ENCODE results near the gene PAXX. TPM values are rescaled to one million over a fixed set of nuclear protein-coding genes. Genes with fewer than 3 reads are reported as not detected.

The PAXX gene
- total RNA-seq, 1 donor from 2014 or later = 15.3 TPM

DNA sequence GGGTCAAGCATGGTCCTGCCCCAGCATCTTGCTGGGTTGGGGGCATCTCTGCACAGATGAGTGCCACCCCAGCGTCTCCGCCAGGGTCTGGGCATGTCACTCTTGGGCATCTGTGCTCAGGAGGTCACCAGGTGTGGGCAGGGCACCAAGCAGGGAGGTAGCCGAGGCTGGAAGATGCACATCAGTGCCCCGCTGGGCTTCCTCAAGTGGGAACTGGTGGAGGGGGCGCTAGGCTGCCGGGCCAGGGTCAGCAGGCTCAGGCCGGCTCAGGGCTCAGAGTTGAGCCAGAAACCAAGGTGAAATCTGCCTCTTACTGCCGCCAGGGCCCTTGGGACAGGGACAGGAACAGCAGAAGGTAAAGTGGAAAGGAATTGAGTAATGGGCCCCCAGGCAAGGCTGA is 43.7 kb downstream of the PAXX start:
- Histone ChIP-seq H3K9ac (ENCODE audit: low read length) (no peak overlapping the region), H2AFZ (ENCODE audit: low read depth, low read length) (no peak overlapping the region), H3K9me3 (ENCODE audit: insufficient read depth, low read depth, low read length) (no peaks in the 10 kb centered on the region), H3K79me2 (ENCODE audit: insufficient read depth, low read length) (no peaks in the 10 kb centered on the region), H3K4me2 (ENCODE audit: low read length) (no peak overlapping the region), H3K36me3 (ENCODE audit: insufficient read depth, low read length) (no peaks in the 10 kb centered on the region), H3K4me1 (ENCODE audit: insufficient read depth, low read length) (no peaks in the 10 kb centered on the region), H3K27me3 (ENCODE audit: insufficient read depth, low read length) (no peaks in the 10 kb centered on the region), H4K20me1 (ENCODE audit: insufficient read depth, low read length) (no peaks in the 10 kb centered on the region), H3K4me3 (ENCODE audit: insufficient read depth, low read depth, low read length) (no peak overlapping the region), H3K27ac (ENCODE audit: low read depth, low read length) (no peak overlapping the region)
- FAIRE-seq = no peak
- Mint-ChIP-seq H3K36me3 (ENCODE audit: low read depth, unreplicated experiment) (peaks cover 6% of the 10 kb centered on the region), H3K4me1 (ENCODE audit: low read depth, unreplicated experiment) (no peaks in the 10 kb centered on the region), H3K27ac (ENCODE audit: unreplicated experiment) (no peak overlapping the region), H3K4me3 (ENCODE audit: unreplicated experiment) (no peak overlapping the region), H3K27me3 (ENCODE audit: low read depth, unreplicated experiment) (peaks cover 3% of the 10 kb centered on the region), H3K9me3 (ENCODE audit: unreplicated experiment) (no peaks in the 10 kb centered on the region)
- no peak for DNase-seq (ENCODE audit: low read depth)
- TF ChIP-seq EZH2 (IDR thresholded peaks at IDR 0.05; ENCODE audit: insufficient read depth, low read length) = no peak
- TF ChIP-seq, protein P1, sequence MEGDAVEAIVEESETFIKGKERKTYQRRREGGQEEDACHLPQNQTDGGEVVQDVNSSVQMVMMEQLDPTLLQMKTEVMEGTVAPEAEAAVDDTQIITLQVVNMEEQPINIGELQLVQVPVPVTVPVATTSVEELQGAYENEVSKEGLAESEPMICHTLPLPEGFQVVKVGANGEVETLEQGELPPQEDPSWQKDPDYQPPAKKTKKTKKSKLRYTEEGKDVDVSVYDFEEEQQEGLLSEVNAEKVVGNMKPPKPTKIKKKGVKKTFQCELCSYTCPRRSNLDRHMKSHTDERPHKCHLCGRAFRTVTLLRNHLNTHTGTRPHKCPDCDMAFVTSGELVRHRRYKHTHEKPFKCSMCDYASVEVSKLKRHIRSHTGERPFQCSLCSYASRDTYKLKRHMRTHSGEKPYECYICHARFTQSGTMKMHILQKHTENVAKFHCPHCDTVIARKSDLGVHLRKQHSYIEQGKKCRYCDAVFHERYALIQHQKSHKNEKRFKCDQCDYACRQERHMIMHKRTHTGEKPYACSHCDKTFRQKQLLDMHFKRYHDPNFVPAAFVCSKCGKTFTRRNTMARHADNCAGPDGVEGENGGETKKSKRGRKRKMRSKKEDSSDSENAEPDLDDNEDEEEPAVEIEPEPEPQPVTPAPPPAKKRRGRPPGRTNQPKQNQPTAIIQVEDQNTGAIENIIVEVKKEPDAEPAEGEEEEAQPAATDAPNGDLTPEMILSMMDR (IDR thresholded peaks at IDR 0.05; ENCODE audit: insufficient read depth, low read depth, low read length) = no peak

DNA sequence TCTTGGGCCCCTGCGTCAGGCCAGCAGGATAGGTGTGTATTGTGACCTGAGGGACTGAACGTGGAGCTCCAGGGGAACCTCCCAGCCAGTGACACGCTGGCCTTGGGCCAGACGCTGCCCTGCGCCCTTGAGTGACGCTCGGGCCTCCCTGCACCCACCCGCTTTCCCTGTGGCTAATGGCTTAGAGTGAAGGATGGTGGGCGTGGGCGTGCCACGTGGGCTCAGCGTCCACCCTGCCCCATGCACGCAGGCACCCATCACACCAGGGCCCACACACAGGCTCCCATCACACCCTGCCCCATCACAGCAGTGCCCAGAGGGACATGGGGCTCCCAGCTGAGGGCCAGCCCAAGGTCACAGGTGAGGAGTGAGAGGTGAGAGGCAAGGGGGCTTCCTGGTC is 44.8 kb downstream of the PAXX start:
- Histone ChIP-seq H3K9ac (ENCODE audit: low read length) (no peak overlapping the region), H2AFZ (ENCODE audit: low read depth, low read length) (no peak overlapping the region), H3K4me1 (ENCODE audit: insufficient read depth, low read length) (no peaks in the 10 kb centered on the region), H3K9me3 (ENCODE audit: insufficient read depth, low read depth, low read length) (no peaks in the 10 kb centered on the region), H3K27ac (ENCODE audit: low read depth, low read length) (no peak overlapping the region), H3K79me2 (ENCODE audit: insufficient read depth, low read length) (no peaks in the 10 kb centered on the region), H3K4me2 (ENCODE audit: low read length) (no peak overlapping the region), H3K36me3 (ENCODE audit: insufficient read depth, low read length) (no peaks in the 10 kb centered on the region), H4K20me1 (ENCODE audit: insufficient read depth, low read length) (peaks cover 5% of the 10 kb centered on the region), H3K27me3 (ENCODE audit: insufficient read depth, low read length) (no peaks in the 10 kb centered on the region), H3K4me3 (ENCODE audit: insufficient read depth, low read depth, low read length) (no peak overlapping the region)
- H3K36me3 Mint-ChIP-seq (ENCODE audit: low read depth, unreplicated experiment) = peaks cover 6% of the 10 kb centered on the region
- FAIRE-seq (no peak), DNase-seq (ENCODE audit: low read depth) (no peak)
- no peaks in the 10 kb centered on the region for H3K4me1 Mint-ChIP-seq (ENCODE audit: low read depth, unreplicated experiment)
- TF ChIP-seq, protein P1 (IDR thresholded peaks at IDR 0.05; ENCODE audit: insufficient read depth, low read depth, low read length) = no peak
- TF ChIP-seq EZH2 (IDR thresholded peaks at IDR 0.05; ENCODE audit: insufficient read depth, low read length) = no peak
- H3K9me3 Mint-ChIP-seq (ENCODE audit: unreplicated experiment) = no peaks in the 10 kb centered on the region
- no peak overlapping the region for H3K4me3 Mint-ChIP-seq (ENCODE audit: unreplicated experiment)
- H3K27ac Mint-ChIP-seq (ENCODE audit: unreplicated experiment) = no peak overlapping the region
- peaks cover 3% of the 10 kb centered on the region for H3K27me3 Mint-ChIP-seq (ENCODE audit: low read depth, unreplicated experiment)

DNA sequence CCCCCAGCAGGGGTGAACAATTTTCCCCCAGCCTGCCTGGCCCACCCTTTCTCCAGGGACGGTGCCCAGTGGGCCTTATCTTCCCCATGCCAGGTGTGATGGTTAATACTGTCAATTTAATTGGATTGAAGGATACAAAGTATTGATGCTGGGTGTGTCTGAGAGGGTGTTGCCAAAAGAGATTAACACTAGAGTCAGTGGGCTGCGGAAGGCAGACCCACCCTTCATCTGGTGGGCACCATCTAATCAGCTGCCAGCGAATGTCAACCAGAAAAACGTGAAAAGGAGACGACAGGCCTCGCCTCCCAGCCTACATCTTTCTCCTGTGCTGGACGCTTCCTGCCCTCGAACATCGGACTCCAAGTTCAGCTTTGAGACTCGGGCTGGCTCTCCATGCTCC is 45.3 kb downstream of the PAXX start:
- Histone ChIP-seq H3K79me2 (ENCODE audit: insufficient read depth, low read length) (no peaks in the 10 kb centered on the region), H3K9me3 (ENCODE audit: insufficient read depth, low read depth, low read length) (no peaks in the 10 kb centered on the region), H4K20me1 (ENCODE audit: insufficient read depth, low read length) (peaks cover 5% of the 10 kb centered on the region), H3K27ac (ENCODE audit: low read depth, low read length) (no peak overlapping the region), H3K4me2 (ENCODE audit: low read length) (no peak overlapping the region), H3K4me3 (ENCODE audit: insufficient read depth, low read depth, low read length) (no peak overlapping the region), H3K9ac (ENCODE audit: low read length) (no peak overlapping the region), H2AFZ (ENCODE audit: low read depth, low read length) (no peak overlapping the region), H3K36me3 (ENCODE audit: insufficient read depth, low read length) (no peaks in the 10 kb centered on the region), H3K27me3 (ENCODE audit: insufficient read depth, low read length) (no peaks in the 10 kb centered on the region), H3K4me1 (ENCODE audit: insufficient read depth, low read length) (no peaks in the 10 kb centered on the region)
- Mint-ChIP-seq H3K27ac (ENCODE audit: unreplicated experiment) (no peak overlapping the region), H3K27me3 (ENCODE audit: low read depth, unreplicated experiment) (peaks cover 1% of the 10 kb centered on the region), H3K4me1 (ENCODE audit: low read depth, unreplicated experiment) (no peaks in the 10 kb centered on the region), H3K4me3 (ENCODE audit: unreplicated experiment) (no peak overlapping the region), H3K36me3 (ENCODE audit: low read depth, unreplicated experiment) (peaks cover 6% of the 10 kb centered on the region), H3K9me3 (ENCODE audit: unreplicated experiment) (no peaks in the 10 kb centered on the region)
- FAIRE-seq (no peak), DNase-seq (ENCODE audit: low read depth) (no peak)
- no peak for TF ChIP-seq EZH2 (IDR thresholded peaks at IDR 0.05; ENCODE audit: insufficient read depth, low read length)
- TF ChIP-seq, protein P1 (IDR thresholded peaks at IDR 0.05; ENCODE audit: insufficient read depth, low read depth, low read length) = no peak

All from astrocyte (in vitro differentiated cells and primary cell).